ENCODE measurements around the gene OR6C6. TPM values are rescaled to one million over a fixed set of nuclear protein-coding genes. Genes with fewer than 3 reads are reported as not detected.
"Not testable (repeated sequence)": the region's sequence is repeated elsewhere in the genome, so short reads cannot be mapped to it uniquely, and the experiment has no call there.

OR6C6 gene
- not detected for total RNA-seq
- long read RNA-seq: 0 reads

DNA sequence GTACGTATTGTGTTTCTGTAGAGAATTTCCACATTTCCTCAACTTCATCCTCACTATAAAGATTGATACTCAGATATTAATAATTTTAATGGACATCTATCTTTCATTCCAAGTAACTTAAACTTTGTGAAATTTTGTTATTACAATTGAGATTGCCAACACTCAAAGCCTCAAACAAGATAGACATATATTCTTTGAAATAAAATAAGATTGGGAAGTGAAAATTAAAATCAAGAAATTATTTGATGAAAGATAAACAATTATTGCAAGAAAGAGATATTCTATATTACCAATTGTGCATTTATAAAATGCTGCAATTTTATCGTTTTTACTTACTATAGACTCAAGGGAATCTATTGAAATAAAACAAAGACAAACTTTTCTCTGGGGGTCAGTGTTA, at the start of gene OR6C6:
Gene OR6C6 (minus strand): TSS at position 101 of the 400 bp plus-strand sequence. CDS start 1,337 bp downstream, outside the sequence.
- no peaks in the 10 kb centered on the region for H3K9me3 ChIP-seq
- no peaks in the 10 kb centered on the region for H3K27me3 ChIP-seq
- TF ChIP-seq, protein P1, sequence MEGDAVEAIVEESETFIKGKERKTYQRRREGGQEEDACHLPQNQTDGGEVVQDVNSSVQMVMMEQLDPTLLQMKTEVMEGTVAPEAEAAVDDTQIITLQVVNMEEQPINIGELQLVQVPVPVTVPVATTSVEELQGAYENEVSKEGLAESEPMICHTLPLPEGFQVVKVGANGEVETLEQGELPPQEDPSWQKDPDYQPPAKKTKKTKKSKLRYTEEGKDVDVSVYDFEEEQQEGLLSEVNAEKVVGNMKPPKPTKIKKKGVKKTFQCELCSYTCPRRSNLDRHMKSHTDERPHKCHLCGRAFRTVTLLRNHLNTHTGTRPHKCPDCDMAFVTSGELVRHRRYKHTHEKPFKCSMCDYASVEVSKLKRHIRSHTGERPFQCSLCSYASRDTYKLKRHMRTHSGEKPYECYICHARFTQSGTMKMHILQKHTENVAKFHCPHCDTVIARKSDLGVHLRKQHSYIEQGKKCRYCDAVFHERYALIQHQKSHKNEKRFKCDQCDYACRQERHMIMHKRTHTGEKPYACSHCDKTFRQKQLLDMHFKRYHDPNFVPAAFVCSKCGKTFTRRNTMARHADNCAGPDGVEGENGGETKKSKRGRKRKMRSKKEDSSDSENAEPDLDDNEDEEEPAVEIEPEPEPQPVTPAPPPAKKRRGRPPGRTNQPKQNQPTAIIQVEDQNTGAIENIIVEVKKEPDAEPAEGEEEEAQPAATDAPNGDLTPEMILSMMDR (IDR thresholded peaks at IDR 0.05): no peak
- no peak for TF ChIP-seq POLR2A (IDR thresholded peaks at IDR 0.05)
- no peak within 1 kb of the TSS for H3K4me3 ChIP-seq
- H3K4me1 ChIP-seq: no peaks in the 10 kb centered on the region
- intact Hi-C loops (cut with DNase I): no loop called here
- ATAC-seq: no peak
- WGBS (ENCODE audit: insufficient coverage, low coverage, low lambda C conversion rate, missing lambda C conversion rate): 68% methylated on average over 2 of the region's 2 CpGs
- no peak for DNase-seq
- no peaks in the 10 kb centered on the region for H3K36me3 ChIP-seq
- no peak within 1 kb of the TSS for H3K27ac ChIP-seq

DNA sequence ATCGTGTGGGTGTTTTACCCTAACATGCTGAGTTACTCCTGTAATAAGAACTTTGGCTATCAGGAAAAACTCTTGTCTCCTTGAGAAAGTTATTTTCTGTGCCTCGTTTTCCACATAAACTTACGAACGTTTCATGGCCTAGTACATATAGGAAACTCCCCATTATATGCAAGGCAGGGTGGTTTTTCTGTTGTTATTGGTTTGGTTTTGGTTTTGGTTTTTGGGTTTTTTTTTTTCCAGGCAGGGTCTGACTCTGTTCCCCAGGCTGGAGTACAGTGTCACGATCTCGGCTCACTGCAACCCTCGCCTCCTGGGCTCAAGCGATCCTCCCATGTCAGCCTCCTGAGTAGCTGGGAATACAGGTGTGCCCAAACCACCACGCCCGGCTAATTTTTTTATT, 39.6 kb upstream of the OR6C6 start:
- DNase-seq: no peak
- no peak for ATAC-seq
- no peak for TF ChIP-seq POLR2A (IDR thresholded peaks at IDR 0.05)
- TF ChIP-seq, protein P1 (IDR thresholded peaks at IDR 0.05): no peak
- no peaks in the 10 kb centered on the region for H3K27me3 ChIP-seq
- 69% methylated on average over 8 of the region's 10 CpGs for WGBS (ENCODE audit: insufficient coverage, low coverage, low lambda C conversion rate, missing lambda C conversion rate)
- H3K9me3 ChIP-seq: no peaks in the 10 kb centered on the region
- no peak overlapping the region for H3K27ac ChIP-seq
- H3K4me3 ChIP-seq: no peak overlapping the region
- no peaks in the 10 kb centered on the region for H3K4me1 ChIP-seq
- intact Hi-C loops (cut with DNase I): no loop called here
- no peaks in the 10 kb centered on the region for H3K36me3 ChIP-seq

DNA sequence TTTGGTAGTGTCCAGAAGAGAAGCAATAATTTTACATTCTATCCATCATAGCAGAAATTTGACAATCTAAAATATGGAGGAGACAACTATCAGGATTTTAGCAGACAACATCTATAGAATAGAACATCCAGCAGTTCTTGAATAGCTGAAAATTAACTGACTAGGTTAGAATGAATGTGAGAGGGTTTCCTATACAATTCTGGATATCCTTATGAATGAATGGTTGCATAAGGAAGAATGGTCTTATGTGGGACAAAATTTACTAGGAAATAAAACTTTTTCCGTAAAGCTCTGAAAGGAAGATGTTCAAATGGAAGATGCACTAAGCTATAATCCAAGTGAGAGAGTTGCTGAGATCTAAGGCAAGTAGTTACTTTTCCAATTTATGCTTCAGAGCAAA, 34.1 kb upstream of the OR6C6 start, which contains the start of gene OR6C3:
Gene OR6C3 (plus strand): TSS at position 301 of the 400 bp plus-strand sequence. CDS start 955 bp downstream, outside the sequence.
- TF ChIP-seq, protein P1 (IDR thresholded peaks at IDR 0.05): no peak
- TF ChIP-seq POLR2A (IDR thresholded peaks at IDR 0.05): no peak
- Histone ChIP-seq H3K4me3 (no peak within 1 kb of the TSS), H3K27ac (no peak within 1 kb of the TSS), H3K9me3 (no peaks in the 10 kb centered on the region), H3K36me3 (no peaks in the 10 kb centered on the region), H3K27me3 (no peaks in the 10 kb centered on the region), H3K4me1 (no peaks in the 10 kb centered on the region)
- no peak for DNase-seq
- WGBS (ENCODE audit: insufficient coverage, low coverage, low lambda C conversion rate, missing lambda C conversion rate): 83% methylated on average over 1 of the region's 1 CpG
- no peak for ATAC-seq
- intact Hi-C loops (cut with DNase I): no loop called here

DNA sequence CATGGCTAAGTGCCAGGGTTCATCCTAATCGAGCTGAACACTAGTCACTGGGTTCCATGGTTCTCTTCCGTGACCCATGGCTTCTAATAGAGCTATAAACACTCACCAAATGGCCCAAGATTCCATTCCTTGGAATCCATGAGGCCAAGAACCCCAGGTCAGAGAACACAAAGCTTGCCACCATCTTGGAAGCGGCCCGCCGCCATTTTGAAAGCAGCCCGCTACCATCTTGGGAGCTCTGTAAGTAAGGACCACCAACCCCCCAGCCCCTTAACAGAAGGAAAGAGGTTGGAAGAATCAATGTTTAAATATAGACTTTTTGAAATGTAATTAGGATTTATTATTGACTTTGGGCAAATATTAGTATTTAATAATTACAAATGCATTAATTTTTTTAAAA, 29.4 kb upstream of the OR6C6 start:
- H3K36me3 ChIP-seq: not testable (repeated sequence)
- WGBS (ENCODE audit: insufficient coverage, low coverage, low lambda C conversion rate, missing lambda C conversion rate): 50% methylated on average over 1 of the region's 6 CpGs

DNA sequence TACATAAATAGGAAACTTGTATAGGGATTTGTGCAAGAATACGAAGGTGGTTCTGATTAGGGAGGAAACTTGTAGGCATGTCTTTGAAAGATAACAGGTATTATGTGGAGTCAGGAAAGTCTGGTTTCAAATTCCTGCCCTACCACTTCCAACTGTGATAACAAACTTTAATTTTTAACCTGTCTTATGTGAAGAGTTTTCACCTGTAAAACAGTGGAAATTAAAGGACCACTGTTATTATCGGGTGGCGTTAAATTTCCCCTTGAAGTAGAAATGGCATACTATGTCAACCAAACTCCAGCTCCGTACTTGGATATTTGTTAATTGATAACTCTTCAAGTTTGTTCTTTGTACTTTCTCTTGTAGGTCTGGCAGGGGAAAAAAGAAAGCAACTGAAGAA, 23.8 kb upstream of the OR6C6 start:
- no peak for ATAC-seq

More for the DNA sequence above, 29.4 kb upstream of the OR6C6 start:
- H3K27ac ChIP-seq; ATAC-seq; DNase-seq; H3K4me3 ChIP-seq; H3K27me3 ChIP-seq; H3K9me3 ChIP-seq; H3K4me1 ChIP-seq; intact Hi-C loops (cut with DNase I): not testable (repeated sequence)

More for the DNA sequence above, 23.8 kb upstream of the OR6C6 start:
- Histone ChIP-seq H3K9me3 (no peaks in the 10 kb centered on the region), H3K4me3 (no peak overlapping the region), H3K27me3 (no peaks in the 10 kb centered on the region), H3K36me3 (no peaks in the 10 kb centered on the region), H3K4me1 (no peaks in the 10 kb centered on the region), H3K27ac (no peak overlapping the region)
- no peak for DNase-seq
- intact Hi-C loops (cut with DNase I): no loop called here
- 32% methylated on average over 4 of the region's 4 CpGs for WGBS (ENCODE audit: insufficient coverage, low coverage, low lambda C conversion rate, missing lambda C conversion rate)
- TF ChIP-seq POLR2A (IDR thresholded peaks at IDR 0.05): no peak
- TF ChIP-seq, protein P1 (IDR thresholded peaks at IDR 0.05): no peak
